T-helper 2 cell treated with Interferon-gamma antibody and Interleukin-4, amounts not matched to agents 5 μg/mL and 100 μg/mL, for 36 hours (primary cell): Measurements from ENCODE around the gene GP9.

Experiments used
- DNase-seq: peaks from one replicate; pipeline ENCODE4 v3.0.0; 2021; ENCODE audit warnings: low spot score
- H3K27ac Mint-ChIP-seq: one replicate; pipeline ENCODE4 v1.8.0; 2021; ENCODE audit warnings: mild to moderate bottlenecking, mixed read lengths
- H3K27me3 Mint-ChIP-seq: one replicate; pipeline ENCODE4 v1.8.0; 2021; ENCODE audit warnings: low read depth, mixed read lengths
- H3K36me3 Mint-ChIP-seq: one replicate; pipeline ENCODE4 v1.8.0; 2021; ENCODE audit warnings: low read depth, mixed read lengths
- H3K4me1 Mint-ChIP-seq: one replicate; pipeline ENCODE4 v1.8.0; 2021; ENCODE audit warnings: low read depth, mixed read lengths
- H3K4me3 Mint-ChIP-seq: one replicate; pipeline ENCODE4 v1.8.0; 2022; ENCODE audit warnings: mild to moderate bottlenecking, moderate library complexity, mixed read lengths
- H3K9me3 Mint-ChIP-seq: one replicate; pipeline ENCODE4 v1.8.0; 2021; ENCODE audit warnings: mixed read lengths

The GP9 gene

DNA sequence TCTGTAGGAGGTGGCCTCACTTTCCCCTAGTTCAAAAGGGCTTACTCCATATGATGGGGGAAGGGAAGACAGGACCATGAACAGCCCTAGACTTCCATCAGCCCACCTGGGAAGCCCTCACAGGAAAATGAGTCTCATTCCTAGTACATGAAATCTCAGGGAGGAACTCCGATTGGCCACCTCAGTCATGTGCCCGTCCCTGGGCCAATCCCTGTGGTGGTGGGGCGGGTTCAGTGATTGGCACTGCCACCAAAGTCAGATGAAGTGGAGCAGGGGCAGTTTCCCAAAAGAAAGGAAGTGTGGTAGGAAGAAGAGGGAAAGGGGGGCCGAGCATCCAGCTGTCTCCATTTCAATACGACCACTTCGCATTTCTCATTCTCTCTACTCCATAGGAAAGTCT lies 25.9 kb upstream of the GP9 start:
- Mint-ChIP-seq H3K4me1 (peaks cover 4% of the 10 kb centered on the region), H3K4me3 (no peak overlapping the region), H3K9me3 (no peaks in the 10 kb centered on the region), H3K27me3 (peaks cover 5% of the 10 kb centered on the region), H3K36me3 (no peaks in the 10 kb centered on the region), H3K27ac (no peak overlapping the region)
- DNase-seq = no peak

- peaks cover 14% of the 10 kb centered on the region for H3K27me3 Mint-ChIP-seq
- H3K4me1 Mint-ChIP-seq = peaks cover 4% of the 10 kb centered on the region
- H3K4me3 Mint-ChIP-seq = no peak overlapping the region
- no peaks in the 10 kb centered on the region for H3K9me3 Mint-ChIP-seq
- H3K27ac Mint-ChIP-seq = no peak overlapping the region
- no peak for DNase-seq
- H3K36me3 Mint-ChIP-seq = no peaks in the 10 kb centered on the region
Observed at GRCh38 chr3:129035360-129036221, 25.0 kb upstream of the GP9 start.

GRCh38 chr3:129036222-129037092 lies 24.1 kb upstream of the GP9 start:
- Mint-ChIP-seq H3K27ac (no peak overlapping the region), H3K9me3 (no peaks in the 10 kb centered on the region), H3K4me1 (peaks cover 4% of the 10 kb centered on the region), H3K36me3 (no peaks in the 10 kb centered on the region), H3K4me3 (no peak overlapping the region), H3K27me3 (peaks cover 16% of the 10 kb centered on the region)
- no peak for DNase-seq

DNA sequence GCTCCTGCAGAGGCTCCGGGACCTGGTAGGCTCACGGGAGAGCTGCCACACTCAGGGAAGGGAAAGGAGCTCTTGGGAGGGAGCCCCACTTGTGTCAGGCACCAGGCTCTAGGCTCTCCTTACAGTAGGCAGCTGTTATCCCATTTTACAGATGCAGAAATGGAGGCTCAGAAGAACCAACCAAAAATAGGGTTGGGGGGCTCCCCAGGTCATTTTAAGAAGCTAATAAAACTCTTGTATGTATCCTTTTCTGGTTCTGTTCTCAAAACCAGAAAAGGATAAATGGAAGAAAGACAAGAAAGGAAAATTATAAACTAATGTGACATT lies 23.5 kb upstream of the GP9 start:
- DNase-seq = no peak
- H3K27me3 Mint-ChIP-seq = peaks cover 22% of the 10 kb centered on the region
- H3K4me3 Mint-ChIP-seq = no peak overlapping the region
- H3K36me3 Mint-ChIP-seq = no peaks in the 10 kb centered on the region
- no peaks in the 10 kb centered on the region for H3K9me3 Mint-ChIP-seq
- no peak overlapping the region for H3K27ac Mint-ChIP-seq
- H3K4me1 Mint-ChIP-seq = peaks cover 4% of the 10 kb centered on the region

DNA sequence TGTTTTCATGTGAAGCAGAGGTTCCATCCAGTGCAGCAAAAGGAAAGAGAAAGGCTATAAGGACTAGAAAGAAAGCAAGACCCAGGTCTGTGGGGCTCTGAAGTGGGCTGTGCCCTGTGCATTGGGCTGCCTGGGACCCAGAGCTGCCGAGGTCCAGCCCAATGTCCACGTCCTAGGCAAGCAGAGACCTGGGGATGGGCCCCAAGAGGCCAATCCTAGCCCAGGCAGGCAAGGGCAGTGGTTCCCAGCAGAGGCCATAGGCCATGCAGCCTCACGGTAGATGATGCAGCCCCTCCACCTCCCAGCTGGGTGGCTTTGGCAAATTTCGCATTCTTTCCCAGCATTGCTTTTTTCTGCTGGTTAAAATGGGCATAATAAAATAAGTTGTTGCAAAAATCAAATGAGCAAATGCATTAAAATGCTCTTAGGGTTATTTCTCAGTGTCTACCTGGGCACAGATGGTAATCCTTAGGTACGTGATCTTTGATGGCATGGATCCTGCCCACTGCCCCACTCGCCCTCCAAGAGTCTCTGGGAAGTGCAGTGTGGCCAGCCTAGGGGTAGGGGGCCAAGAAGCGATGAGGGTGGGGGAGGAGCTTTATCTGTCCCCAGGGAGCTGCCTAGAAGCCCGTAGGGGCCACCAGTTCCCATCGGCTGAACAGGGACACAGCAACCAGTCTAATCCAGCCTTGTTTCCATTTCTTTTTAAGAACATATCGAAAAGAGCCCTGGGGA lies 22.3 kb upstream of the GP9 start:
- Mint-ChIP-seq H3K27ac (no peak overlapping the region), H3K36me3 (no peaks in the 10 kb centered on the region), H3K4me1 (peaks cover 4% of the 10 kb centered on the region), H3K4me3 (no peak overlapping the region), H3K9me3 (no peaks in the 10 kb centered on the region), H3K27me3 (peaks cover 33% of the 10 kb centered on the region)
- DNase-seq = no peak

- Mint-ChIP-seq H3K9me3 (no peaks in the 10 kb centered on the region), H3K27me3 (peaks cover 42% of the 10 kb centered on the region), H3K27ac (no peak overlapping the region), H3K36me3 (no peaks in the 10 kb centered on the region), H3K4me1 (peaks cover 4% of the 10 kb centered on the region), H3K4me3 (no peak overlapping the region)
- no peak for DNase-seq
Observed at GRCh38 chr3:129039271-129040038, 21.1 kb upstream of the GP9 start.

DNA sequence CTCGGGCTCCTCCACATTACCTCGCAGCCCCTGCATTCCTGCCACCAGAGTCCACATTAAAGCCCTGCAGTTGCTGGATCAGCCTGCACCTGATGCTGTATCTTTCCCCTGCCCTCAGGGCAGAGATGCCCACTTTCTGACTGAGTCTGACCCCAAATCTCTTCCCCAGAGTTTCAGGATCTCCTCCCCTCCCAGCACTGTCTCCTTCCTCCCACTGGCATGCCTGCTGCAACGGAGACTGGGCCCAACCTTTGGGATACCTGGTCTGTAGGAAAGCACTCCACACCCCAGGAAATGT lies 20.6 kb upstream of the GP9 start:
- peaks cover 4% of the 10 kb centered on the region for H3K4me1 Mint-ChIP-seq
- no peak overlapping the region for H3K4me3 Mint-ChIP-seq
- no peaks in the 10 kb centered on the region for H3K36me3 Mint-ChIP-seq
- DNase-seq = no peak
- no peak overlapping the region for H3K27ac Mint-ChIP-seq
- no peaks in the 10 kb centered on the region for H3K9me3 Mint-ChIP-seq
- H3K27me3 Mint-ChIP-seq = peaks cover 47% of the 10 kb centered on the region

GRCh38 chr3:129040579-129041300 lies 19.8 kb upstream of the GP9 start:
- H3K4me3 Mint-ChIP-seq = no peak overlapping the region
- no peaks in the 10 kb centered on the region for H3K9me3 Mint-ChIP-seq
- H3K4me1 Mint-ChIP-seq = peaks cover 4% of the 10 kb centered on the region

GRCh38 chr3:129045675-129046036 lies 14.9 kb upstream of the GP9 start:
- no peaks in the 10 kb centered on the region for H3K36me3 Mint-ChIP-seq
- H3K27ac Mint-ChIP-seq = no peak overlapping the region
- H3K27me3 Mint-ChIP-seq = peaks cover 44% of the 10 kb centered on the region
- peaks cover 7% of the 10 kb centered on the region for H3K9me3 Mint-ChIP-seq
- H3K4me3 Mint-ChIP-seq = no peak overlapping the region
- peak; percentile 32 for DNase-seq
- H3K4me1 Mint-ChIP-seq = peaks cover 1% of the 10 kb centered on the region

More at GRCh38 chr3:129040579-129041300, 19.8 kb upstream of the GP9 start:
- H3K27me3 Mint-ChIP-seq = peaks cover 51% of the 10 kb centered on the region
- H3K36me3 Mint-ChIP-seq = no peaks in the 10 kb centered on the region
- no peak overlapping the region for H3K27ac Mint-ChIP-seq
- DNase-seq = no peak

DNA sequence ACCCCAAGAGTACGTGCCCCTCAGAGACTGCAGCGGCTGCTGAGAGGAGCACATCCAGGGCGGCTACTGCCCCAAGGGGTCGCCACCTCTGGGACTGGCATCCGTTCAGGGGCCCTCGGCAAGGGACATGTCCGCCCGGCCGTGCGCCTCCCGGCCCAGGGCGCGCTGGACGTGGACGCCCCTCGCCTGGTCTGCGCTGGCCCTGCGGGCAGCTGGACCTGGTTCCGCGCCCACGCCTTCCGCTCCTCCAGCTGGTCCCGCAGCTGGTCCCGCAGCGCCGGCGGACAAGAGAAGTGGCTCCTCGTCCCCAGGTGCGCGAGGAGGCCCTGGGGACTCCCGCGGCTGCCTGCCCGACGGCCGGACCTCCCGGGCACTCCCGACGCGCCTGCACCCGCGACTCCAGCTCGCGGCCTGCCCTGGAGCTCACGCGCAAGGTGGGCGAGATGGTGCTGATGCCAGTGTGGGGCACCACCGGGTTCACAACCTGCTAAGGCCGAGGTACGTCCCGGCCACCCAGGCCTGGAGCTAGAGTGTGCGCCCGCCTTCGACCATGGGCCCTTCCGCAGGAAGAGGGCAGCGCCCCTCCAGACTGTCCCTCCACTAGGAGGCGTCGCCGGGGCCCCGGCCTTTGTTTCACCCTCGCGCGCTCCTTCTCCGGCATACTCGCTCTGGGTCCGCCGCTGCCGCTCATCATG lies 14.4 kb upstream of the GP9 start:
- H3K4me3 Mint-ChIP-seq = no peak overlapping the region

DNA sequence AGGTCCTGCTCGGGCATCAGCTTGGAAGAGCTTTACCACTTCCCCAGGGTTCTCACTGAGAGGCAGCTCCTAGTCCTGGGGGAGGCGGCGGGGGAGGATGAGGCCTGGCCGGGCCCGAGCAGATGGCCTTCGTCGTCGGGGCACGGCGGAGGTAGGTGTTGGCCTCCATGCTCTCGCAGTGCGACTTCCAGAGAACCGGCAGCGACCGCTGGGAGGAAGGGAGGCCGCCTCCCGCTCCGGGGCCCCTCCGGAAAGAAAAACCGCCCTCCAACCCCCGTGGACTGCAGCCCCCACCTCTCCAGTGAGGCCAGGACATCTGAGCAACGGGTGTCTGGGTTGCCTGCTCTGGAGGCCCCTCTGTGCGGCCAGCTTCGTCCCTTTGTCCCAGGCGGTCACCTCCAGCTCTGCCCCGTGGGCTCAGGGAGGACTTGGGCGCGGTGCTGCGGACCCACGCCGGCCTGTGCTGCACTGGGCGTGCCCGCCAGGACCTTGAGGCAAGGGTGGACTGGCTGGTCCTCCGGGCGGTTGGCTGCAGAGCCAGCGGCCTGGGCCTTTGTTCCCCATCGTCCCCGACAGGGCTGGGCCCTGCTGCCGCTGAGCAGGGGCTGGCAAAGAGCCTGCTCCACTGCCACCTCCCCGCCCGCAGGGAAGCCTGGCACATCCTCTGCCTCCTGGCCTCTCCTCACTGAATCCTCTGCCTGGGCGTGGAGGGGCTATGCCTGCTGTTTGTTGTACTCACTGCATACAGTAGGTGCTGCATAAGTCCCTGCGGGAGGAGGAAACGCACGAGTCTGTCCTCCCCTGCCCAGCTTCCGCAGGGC lies 13.6 kb upstream of the GP9 start:
- no peak for DNase-seq
- Mint-ChIP-seq H3K4me3 (no peak overlapping the region), H3K36me3 (no peaks in the 10 kb centered on the region), H3K9me3 (peaks cover 7% of the 10 kb centered on the region), H3K27ac (no peak overlapping the region), H3K27me3 (peaks cover 38% of the 10 kb centered on the region), H3K4me1 (peaks cover 2% of the 10 kb centered on the region)

More for the DNA sequence above, 14.4 kb upstream of the GP9 start:
- H3K27ac Mint-ChIP-seq = no peak overlapping the region
- no peaks in the 10 kb centered on the region for H3K36me3 Mint-ChIP-seq
- peaks cover 7% of the 10 kb centered on the region for H3K9me3 Mint-ChIP-seq
- H3K4me1 Mint-ChIP-seq = peaks cover 1% of the 10 kb centered on the region
- peaks cover 44% of the 10 kb centered on the region for H3K27me3 Mint-ChIP-seq
- no peak for DNase-seq

- Mint-ChIP-seq H3K4me3 (no peak overlapping the region), H3K27me3 (peaks cover 32% of the 10 kb centered on the region), H3K36me3 (no peaks in the 10 kb centered on the region), H3K9me3 (peaks cover 7% of the 10 kb centered on the region), H3K27ac (no peak overlapping the region), H3K4me1 (peaks cover 3% of the 10 kb centered on the region)
- DNase-seq = no peak
Observed at GRCh38 chr3:129047553-129047839, 13.1 kb upstream of the GP9 start.
